Activated CD4-positive, CD25-positive, alpha-beta regulatory T cell (primary cell): ENCODE measurements around the gene ADD1.

Source experiments
- DNase-seq, 4 experiments: peaks; one replicate each; lab custom pipeline; 2025; lab: John Stamatoyannopoulos, UW

ADD1 gene, protein sequence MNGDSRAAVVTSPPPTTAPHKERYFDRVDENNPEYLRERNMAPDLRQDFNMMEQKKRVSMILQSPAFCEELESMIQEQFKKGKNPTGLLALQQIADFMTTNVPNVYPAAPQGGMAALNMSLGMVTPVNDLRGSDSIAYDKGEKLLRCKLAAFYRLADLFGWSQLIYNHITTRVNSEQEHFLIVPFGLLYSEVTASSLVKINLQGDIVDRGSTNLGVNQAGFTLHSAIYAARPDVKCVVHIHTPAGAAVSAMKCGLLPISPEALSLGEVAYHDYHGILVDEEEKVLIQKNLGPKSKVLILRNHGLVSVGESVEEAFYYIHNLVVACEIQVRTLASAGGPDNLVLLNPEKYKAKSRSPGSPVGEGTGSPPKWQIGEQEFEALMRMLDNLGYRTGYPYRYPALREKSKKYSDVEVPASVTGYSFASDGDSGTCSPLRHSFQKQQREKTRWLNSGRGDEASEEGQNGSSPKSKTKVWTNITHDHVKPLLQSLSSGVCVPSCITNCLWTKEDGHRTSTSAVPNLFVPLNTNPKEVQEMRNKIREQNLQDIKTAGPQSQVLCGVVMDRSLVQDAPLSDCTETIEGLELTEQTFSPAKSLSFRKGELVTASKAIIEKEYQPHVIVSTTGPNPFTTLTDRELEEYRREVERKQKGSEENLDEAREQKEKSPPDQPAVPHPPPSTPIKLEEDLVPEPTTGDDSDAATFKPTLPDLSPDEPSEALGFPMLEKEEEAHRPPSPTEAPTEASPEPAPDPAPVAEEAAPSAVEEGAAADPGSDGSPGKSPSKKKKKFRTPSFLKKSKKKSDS

DNA sequence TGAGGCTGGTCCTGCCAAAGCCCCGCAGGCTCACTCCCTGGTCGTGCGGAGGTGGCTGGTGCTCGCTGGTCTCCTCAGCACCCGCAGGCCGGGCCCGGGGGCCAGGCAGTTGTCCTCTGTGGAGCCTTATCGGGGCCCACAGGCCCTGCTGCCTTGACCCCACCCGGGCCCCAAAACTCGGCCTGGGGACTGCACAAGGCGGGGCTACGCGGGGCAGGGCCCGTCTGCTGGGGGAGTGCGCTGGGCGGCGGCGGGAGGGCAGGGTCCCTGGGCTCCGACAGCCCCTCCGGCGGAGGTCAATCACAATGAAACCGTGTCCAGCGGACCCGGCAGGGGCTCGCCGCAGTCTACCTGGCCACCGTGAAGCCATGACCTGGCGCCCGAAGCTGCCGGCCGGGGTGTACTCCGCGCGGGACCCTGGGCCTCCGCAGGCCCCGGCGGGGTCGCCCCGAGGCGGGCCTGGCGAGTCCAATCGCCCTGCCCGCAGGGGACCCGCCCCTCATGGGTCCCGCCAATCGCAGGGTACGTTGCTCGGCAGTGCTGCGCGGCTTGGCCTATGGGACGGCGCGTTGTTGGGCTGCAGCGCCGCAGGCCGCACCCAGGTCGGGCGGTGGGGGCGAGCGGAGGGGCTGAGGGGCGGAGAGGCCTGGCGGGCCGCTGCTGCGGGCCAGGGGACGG, at the start of gene ADD1:
ADD1 (plus strand) TSS at position 582 of the 678 bp plus-strand sequence. CDS start 32,072 bp downstream, outside the sequence.
- peak; percentile 78 to 85 (median 81) for DNase-seq

DNA sequence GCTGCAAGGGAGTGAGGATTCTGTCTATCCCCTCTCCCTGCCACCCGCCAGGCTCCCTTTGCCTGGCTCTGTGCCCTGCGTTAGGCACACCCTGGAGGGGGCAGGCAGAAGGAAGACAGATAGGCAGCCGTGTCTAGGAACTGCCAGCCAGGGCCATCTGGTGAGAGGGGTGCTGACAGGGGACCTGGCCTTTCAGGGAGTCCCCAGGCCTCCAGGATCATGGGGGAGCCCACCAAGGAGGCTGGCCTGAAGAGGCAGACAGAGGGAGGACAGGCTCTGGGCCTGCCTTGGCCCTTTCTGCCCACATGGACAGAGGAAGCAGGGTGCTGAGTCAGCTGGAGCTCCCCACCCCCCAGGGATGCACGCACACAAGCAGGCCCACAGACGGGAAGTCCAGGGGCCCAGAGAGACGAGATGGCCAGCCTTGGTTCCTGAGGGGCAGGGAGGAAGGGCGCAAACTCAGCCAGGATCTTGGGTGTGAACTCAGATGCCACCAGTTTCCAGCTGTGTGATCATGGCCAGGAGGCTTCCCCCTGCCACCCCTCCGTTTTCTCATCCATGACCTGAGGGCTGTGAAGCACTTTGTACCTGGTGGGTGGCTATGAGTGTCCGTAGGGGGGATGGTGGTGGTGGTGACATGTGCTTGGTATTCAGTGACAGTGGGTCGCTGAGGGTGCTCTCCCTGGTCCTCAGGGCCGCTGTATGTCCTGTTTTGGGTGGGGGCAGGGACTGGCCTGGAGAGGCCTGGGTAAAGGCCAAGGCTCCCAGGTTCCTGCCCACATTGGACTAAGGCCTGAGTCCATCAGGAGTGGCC, 49.0 kb upstream of the ADD1 start:
- DNase-seq, result no peak

DNA sequence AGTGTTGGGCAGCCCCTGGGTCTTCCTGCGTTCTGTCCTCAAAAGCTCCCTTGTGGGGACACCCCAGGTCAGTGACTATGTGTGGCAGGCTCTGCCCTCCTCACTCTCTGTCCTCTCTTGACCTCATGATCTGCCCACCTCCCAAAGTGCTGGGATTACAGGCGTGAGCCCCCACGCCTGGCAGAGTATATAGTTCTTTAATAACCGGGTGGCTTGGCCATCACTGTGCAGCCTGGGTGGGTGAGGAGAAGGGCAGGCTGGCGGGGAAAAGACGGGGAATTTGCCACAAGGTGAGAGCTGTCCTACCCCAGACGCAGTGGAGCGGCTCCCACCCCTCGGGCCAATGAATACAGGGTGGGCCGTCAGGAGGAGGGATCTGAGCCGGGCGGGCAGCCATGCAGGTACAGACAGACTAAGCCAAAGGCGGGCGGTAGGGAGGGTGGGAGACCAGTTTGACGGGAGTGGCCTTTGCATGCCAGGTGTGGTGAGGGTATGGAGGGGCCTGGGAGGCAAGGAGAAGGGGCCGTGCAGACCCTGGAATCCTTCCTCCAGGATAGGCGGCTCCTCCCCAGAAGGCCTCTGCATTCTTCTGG, 48.2 kb upstream of the ADD1 start:
- DNase-seq, result no peak

DNA sequence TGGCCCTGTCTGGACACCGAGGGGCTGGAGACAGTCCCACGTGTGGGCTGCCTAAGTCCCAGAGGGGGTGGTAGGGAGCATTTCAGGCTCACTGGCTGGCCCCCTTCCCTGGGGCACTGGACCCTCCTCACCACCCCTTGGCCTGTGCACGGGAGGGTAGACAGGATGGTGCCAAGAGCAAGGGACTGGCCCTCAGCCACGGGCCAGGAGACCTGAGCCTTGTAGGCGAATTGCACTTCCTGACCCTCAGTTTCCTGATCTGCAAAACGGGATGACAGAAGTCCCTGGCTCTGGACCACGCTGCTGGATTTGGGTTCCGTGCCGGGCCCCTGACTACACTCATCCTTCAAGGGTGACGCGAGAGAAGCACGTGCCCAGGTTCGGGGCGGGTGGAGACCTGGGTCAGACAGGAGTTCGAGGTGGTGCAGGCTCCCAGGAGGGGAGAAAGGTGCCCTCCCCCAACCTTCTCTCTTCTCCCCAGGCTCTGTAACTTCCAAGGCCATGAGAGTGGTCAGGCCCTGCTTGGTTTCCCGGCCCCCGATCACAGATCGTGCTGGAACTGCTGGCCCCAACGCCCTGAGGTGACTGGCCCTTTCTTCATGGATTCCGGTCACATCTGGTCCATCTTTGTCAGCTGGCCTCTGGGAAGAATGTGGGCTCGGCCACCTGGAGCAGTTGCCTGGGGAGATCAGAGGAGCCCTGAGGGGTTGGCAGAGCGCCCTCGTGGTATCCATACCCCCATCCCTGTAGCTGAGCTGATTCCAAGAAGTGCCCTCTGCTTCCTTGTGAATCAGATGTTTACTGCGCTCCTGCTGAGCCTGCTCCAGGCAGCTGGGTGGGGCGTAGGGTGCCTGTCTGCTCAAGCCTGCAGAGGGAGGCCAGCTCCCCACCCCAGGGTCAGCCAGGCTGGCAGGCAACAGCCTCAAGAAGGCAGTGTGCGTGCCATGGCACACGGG, 47.5 kb upstream of the ADD1 start:
- no peak for DNase-seq

DNA sequence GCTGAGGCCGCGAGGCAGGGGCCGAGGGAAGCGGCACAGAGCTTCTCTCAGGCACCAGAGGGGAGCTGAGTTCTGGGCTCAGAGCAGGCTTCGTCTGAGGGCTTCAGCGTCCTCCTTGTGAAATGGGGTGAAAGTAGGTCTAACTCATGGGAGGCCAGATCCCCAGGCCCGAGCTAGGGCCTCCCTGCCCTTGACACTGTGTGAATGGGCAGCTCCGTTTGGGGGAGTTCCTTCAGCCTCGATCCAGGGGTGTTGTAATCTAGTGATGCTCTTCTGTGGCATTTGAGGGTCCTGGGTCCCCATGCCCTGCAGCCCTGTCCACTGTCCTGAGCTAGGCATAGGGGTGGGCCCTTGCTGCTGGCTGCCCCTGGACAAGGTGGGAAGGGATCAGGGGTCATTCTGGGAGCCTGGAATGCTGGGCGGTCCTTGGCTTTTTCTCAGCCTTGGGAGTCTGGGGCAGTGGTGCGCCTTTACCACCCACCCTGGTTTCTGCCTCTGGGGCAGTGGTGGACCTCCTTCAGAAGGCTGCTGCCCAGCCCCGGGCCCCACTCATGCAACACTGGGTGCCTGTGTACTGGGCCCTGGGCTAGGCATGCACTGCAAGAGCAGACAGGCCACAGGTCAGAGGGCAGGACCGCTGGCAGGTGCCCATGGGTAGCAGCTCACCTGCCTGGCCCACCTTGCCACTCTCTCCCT, 46.6 kb upstream of the ADD1 start:
- DNase-seq, result no peak

DNA sequence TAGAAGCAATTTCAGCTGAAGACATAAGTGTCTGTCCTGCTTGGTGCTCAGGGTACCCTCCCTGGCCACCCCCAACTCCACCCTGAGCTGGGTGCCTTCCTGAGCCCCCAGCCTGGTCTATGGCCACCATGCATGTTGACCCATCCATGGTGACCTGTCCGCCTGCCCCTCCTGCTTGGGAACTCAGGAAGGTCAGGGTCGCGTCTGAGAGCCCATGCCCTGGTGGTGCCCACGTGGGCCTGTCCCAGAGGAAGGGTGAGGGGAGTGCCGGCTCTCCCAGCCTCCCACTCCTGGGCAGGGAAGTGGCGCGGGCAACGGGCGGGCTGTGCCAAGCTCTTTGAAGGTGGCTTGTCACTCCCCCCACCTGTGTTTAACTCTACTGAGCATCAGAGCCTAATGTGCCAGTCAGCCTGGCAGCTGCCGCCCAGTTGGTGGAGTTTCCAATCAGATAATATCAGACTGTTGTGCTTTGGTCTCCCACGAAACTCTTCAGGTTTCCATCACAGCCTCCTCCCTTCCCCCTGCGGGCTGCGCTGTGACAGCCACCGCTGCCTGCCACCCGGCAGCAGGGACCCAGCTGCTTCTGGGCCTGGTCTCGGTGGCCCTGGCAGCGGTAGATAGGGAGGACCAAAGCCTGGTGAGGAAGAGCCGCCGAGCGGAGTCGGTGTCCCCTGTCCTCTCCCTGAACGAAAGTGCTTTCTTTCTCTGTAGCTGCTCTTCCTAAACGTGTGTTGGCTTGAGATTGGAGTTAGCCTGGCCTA, 45.9 kb upstream of the ADD1 start:
- DNase-seq, result no peak

DNA sequence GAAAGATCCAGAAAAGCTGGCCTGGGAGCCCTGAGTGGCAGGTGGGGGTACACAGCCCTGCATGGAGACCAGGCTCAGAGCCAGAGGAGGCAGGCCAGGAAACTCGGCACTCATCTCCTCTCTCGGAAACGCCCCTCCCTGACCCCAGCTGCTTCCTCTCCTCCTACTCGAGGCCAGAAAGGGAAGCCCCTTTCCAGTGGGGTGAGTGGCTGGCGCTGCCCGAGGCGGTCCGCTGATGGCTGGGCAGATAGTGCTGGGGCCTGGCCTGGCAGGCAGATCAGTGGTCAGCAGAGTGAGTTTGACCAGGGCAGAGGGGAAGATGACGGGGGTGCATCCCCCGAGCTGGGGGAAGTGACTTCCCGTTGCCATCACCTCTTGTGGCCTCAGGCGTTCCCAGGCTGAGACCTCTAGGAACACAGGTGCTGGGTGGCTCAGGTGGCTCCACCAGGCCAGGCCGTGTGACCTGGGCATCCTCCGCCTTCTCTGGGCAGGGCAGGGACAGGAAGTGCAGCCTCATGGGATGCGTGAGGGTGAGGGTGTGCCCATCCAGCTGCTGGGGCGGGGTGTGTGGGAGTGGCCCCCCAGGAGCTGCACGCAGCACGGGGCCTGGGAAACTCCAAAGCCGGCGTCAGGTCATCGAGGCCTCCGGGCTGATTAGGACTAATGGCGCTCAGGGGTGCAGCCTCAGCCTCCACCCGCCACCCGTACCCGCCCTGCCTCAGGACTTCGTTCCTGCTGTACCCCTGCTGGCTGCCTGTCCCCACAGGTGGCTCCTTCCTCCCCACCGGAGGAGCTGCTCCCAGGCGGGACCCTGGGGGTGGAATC, 45.0 kb upstream of the ADD1 start:
- no peak for DNase-seq

DNA sequence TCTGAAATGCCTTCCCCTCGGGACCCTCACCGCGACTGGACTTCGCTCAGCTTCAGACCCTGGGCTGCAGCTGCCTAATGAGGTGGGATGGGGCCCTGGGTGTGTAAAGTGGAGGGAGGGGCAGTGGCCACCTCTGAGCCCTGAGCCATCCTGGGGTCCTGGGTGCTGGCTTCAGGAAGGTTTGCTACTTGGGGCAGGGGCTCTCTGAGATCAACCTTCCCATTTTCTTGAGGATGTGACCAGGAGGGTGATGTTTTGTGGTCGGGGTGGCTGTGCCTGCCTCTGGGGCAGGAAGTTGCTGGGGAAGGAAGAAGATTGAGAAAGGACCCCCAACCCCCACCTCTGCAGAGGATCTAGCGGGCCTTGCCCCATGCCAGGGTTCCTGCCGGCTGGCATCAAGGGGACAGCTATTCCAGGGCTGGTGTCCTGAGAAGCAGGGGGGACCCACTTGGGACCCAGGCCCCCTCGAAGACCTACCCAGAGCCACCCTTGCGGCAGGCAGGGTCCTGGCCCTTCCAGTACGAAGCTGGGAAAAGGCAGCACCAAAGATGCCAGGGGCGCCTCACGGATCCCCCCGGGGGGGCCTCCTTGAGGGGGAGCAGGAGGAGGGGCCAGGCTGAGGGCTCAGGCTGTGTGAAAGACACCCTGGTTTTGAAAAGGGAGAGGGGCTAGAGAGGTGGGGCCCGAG, 44.3 kb upstream of the ADD1 start:
- no peak for DNase-seq

DNA sequence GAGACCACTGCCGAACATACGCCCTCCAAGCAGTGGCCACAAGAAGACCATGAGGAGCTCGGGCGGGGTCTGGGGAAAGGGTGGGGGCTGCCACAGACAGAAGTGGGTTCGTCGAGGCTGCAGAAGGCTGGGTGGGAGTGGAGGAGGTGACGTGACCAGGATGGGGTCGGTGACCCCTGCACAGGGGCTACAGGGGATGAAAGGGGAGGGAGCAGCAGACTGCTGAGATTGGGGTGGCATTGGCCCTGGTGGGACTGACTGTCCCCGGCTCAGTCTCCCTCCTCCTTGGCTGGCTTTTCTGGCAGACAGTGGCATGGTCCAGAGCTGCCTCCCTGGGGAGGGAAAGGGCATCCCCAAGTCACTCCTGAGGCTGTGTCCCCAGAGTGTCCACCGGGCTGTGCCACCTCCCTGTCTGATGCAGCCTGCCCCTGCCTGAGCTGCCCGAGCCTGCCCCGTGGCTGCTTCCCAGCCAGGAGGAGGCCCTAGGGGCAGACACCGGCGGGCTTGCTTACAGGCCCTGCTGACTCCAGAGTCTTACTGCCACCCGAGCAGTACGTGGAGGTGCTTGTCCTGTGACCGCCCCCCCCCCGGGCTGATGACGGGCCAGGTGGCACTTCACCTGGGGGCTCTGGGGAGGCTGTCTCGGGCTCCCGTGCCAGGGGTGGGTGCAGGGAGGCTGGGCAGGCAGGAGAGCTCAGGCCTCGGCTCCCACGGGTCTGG, 43.5 kb upstream of the ADD1 start:
- no peak for DNase-seq

DNA sequence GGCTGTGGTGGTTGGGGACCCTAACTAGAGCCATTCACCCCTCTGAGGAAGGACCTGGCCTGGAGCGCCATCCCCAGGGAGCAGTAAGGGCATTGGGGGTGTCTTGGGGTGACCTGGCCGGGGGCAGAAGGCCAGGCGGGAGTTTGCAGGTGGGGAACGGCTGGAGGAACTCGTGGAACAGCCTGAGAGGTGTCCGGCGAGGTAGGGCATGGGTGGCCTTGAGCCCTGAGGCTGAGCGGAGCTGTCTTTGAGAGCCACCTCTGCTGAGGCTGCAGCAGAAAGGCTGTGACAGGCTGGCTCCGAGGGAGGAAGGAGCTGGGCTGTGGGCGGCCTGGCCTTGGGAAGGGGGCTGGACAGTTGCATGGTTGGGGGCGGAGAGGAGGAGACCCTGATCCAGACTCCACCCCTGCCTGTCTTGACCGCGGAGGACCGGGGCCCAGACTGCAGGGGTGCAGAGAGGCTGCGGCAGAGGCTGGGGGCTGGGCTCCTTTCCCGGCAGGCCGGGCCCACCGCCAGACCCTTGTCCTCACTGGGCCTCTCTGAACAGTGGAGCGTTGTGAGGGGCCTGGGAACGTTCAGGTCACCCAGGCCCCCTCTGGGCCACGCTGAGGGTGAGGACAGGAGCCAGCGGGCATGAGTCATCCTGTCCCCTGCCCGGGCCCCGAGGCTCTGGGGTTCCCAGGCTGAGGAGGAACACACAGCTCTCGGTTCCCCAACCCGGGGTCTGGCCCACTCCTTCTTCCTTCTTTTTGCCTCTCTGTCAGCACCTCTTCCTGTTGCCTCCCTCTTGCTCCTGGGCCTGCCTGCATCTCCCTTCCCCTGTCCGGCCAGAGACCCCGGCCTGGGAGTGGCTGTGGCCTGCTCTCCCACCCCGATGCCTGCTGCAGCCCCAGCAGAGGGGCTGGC, 42.7 kb upstream of the ADD1 start:
- no peak for DNase-seq

DNA sequence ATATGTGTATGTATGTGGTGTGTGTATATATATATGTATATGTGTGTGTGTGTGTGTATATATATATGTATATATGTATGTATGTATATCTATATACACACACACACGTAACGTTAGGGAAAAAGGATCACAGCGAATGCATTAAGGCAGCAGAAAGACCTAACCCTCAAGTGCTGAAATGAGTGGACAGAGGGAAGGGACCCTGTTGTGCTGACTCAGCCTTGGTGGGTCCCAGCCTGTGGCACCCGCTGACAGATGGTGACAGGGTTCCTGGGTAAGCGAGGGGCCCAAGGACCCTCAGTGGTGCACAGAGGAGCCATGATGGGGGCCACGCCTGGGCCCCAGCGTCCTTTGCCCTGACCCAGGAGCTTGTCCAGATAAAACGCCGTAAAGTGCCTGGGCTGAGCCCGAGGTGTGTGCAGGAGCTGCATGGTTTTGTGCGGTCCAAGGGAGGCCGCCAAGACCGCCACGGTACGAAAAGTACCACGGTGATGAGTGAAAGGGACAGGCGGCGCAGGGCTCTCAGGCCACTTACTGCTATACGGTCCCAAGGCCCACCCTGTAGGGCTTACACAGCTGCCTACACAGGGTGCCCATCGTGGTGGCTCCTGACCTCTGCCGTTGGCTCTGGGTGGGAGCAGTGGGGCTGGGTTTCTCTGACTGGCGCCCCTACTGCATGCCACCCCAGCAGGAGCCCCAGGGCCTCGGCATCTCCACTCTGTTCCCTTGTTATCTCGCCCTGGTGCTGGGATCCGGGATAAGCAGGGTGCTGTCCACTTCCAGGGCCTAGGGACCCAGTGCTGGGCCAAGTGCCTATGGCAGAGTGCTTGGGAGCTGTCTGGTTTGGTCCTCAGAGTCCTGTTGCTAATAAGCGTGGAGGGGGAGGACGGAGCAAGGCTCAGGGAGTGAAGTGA, 40.8 kb upstream of the ADD1 start:
- DNase-seq, result no peak

DNA sequence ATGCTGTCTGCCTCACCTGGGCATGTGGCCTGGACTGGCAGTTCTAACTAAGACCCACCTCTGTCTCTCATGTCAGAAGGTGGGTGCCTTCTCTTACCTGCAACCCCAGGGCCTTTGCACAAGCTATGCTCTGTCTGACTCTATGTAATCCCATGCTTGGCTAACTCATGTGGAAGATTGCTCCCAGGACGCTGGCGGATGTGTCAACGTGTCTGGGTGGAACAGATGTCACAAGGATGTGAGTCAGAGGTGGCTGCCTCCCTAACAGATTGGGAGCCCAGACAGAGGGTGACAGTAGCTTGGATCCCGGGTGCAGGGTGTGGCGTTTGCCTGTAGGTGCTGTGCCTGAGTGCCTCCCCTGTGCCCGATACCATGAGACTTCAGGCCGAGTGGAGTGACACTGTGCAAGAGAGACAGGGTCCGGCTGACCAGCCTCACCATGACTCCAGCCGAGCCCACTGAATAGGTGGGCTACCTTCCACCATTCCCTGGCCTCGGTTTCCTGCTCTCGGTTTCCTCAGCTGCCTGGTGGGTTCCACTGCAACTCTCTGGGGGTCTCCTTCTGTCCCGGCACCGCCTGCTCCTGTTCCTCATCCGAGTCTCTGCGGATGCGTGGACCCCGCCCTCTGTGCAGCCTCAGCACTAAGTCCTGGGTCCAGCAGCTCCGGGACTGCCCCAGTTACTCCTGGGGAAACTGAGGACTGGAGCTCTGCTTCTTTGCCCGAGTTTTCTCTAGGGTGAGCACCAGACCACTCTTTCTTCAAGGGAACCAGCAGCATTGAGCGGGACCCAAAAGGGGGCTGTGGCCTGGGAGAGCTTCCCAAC, 39.8 kb upstream of the ADD1 start:
- no peak for DNase-seq

DNA sequence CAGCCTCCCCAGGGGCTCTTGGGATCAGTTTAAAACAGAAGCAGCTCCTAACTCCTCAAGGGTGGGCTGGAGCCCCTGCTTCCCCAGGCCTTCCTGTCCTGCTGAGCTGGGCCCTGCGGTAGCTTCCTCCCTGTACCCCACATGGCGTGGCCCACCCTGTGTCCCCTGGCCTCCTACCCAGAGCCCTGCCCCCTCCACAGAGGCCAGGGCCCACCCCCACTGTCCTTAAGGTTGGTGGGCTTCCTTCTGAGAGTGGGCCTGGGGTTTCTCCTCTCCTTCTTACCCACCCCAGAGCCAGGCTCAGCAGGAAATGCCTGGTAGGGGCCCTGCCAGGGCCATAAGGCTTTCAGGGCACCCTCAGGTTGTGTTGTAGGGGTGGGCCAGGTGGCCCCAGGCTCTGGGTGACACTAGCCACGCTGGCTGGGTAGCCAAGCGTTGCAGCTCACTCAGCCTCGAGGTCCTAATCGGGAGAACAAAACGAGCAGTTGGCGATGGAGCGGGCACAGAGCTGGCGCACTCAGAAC, 39.1 kb upstream of the ADD1 start:
- no peak for DNase-seq
